Keratinocyte (primary cell): ENCODE measurements around the gene FBLN5. TPM values are rescaled to one million over a fixed set of nuclear protein-coding genes. Genes with fewer than 3 reads are reported as not detected.

ENCODE experiments used
- DNase-seq: peaks from one replicate; pipeline ENCODE4 v3.0.0-alpha.2; 2011; ENCODE audit warnings: low read depth, missing footprints, low spot score
- FAIRE-seq: peaks from 2 replicates; lab custom pipeline; 2011; peaks lifted over from hg19 to GRCh38; lab: Jason Lieb, UNC
- H2AFZ ChIP-seq: 2 replicates; pipeline ENCODE4 v1.6.0; 2012; ENCODE audit warnings: low read length, control low read depth, inconsistent platforms; ENCODE audit not compliant: control insufficient read depth
- H3K27ac ChIP-seq: 2 replicates; pipeline ENCODE4 v1.5.1; 2011; ENCODE audit warnings: low read length; ENCODE audit not compliant: control insufficient read depth, insufficient read depth
- H3K27me3 ChIP-seq: 3 replicates; pipeline ENCODE4 v1.6.0; 2011; ENCODE audit warnings: low read length; ENCODE audit not compliant: control insufficient read depth, insufficient read depth; ENCODE audit errors: extremely low read depth
- H3K36me3 ChIP-seq, 2 experiments: 2 replicates in 1 of 2; 3 replicates in 1 of 2; pipeline ENCODE4 v1.5.1; 2011; ENCODE audit warnings: low read length in 2 of 2, mild to moderate bottlenecking in 1 of 2; ENCODE audit not compliant: control insufficient read depth in 2 of 2, insufficient read depth in 2 of 2; ENCODE audit errors: extremely low read depth in 1 of 2
- H3K4me1 ChIP-seq: 3 replicates; pipeline ENCODE4 v1.5.1; 2011; ENCODE audit warnings: low read length; ENCODE audit not compliant: control insufficient read depth, insufficient read depth; ENCODE audit errors: extremely low read depth
- H3K4me2 ChIP-seq: 3 replicates; pipeline ENCODE4 v1.6.0; 2011; ENCODE audit warnings: low read depth, low read length; ENCODE audit not compliant: control insufficient read depth, insufficient read depth; ENCODE audit errors: extremely low read depth
- H3K4me3 ChIP-seq, 3 experiments: fragments of 200-600 bp in 1 of 3; sonication (generic) in 1 of 3; 2 replicates in 2 of 3; 3 replicates in 1 of 3; pipeline ENCODE4 v1.5.1; 2011 to 2016; ENCODE audit warnings: low read length in 3 of 3, mild to moderate bottlenecking in 3 of 3, control low read depth in 2 of 3, inconsistent platforms in 1 of 3, low read depth in 1 of 3, mixed read lengths in 1 of 3, mixed run types in 1 of 3, moderate library complexity in 1 of 3; ENCODE audit not compliant: control insufficient read depth in 2 of 3, insufficient read depth in 2 of 3; ENCODE audit errors: extremely low read depth in 1 of 3
- H3K79me2 ChIP-seq: 2 replicates; pipeline ENCODE4 v1.6.0; 2012; ENCODE audit warnings: low read length; ENCODE audit not compliant: control insufficient read depth, insufficient read depth
- H3K9ac ChIP-seq: 3 replicates; pipeline ENCODE4 v1.6.0; 2011; ENCODE audit warnings: low read length; ENCODE audit not compliant: control insufficient read depth, insufficient read depth; ENCODE audit errors: extremely low read depth
- H3K9me1 ChIP-seq: 3 replicates; pipeline ENCODE4 v1.6.0; 2011; ENCODE audit warnings: low read length; ENCODE audit not compliant: control insufficient read depth, insufficient read depth; ENCODE audit errors: extremely low read depth
- H3K9me3 ChIP-seq: 2 replicates; pipeline ENCODE4 v1.5.1; 2012; ENCODE audit warnings: low read depth, low read length; ENCODE audit not compliant: control insufficient read depth
- H4K20me1 ChIP-seq: 3 replicates; pipeline ENCODE4 v1.6.0; 2011; ENCODE audit warnings: low read length; ENCODE audit not compliant: control insufficient read depth, insufficient read depth; ENCODE audit errors: extremely low read depth
- EZH2 ChIP-seq: IDR thresholded peaks from one replicate; pipeline ENCODE4 v1.6.1; 2012; ENCODE audit warnings: inconsistent platforms, mild to moderate bottlenecking, low read length, moderate library complexity
- dilution Hi-C: fragments of 300-500 bp; cut with MboI; formaldehyde crosslinking; loops from one replicate; pipeline ENCODE4 v1.7.0; 2020; ENCODE audit warnings: low sequenced_read_pairs; ENCODE audit not compliant: extremely low pct_ligation_motif_present
- polyA plus RNA-seq, 5 experiments: library from polyadenylated mRNA; depleted of rRNA in 3 of 5; stranded (reverse) in 3 of 5; stranded (forward) in 1 of 5; unstranded in 1 of 5; fragments of >200 nt; gene quantifications; 1 replicate in 1 of 5; 2 replicates in 3 of 5; 3 replicates in 1 of 5; pipeline versions ENCODE4 v1.2.1 to v1.2.3, GENCODE V29; 2011 to 2012; ENCODE audit warnings: missing spikeins in 2 of 5, low read depth in 1 of 5, low replicate concordance in 1 of 5
- TF ChIP-seq, protein P1 (sequence below), 3 experiments: IDR thresholded peaks in 1 of 3; conservative IDR thresholded peaks in 1 of 3; optimal IDR thresholded peaks in 1 of 3; 2 replicates in 2 of 3; 3 replicates in 1 of 3; pipeline versions ENCODE3 to v1.5.1; 2011; ENCODE audit warnings: low read length in 3 of 3, mild to moderate bottlenecking in 3 of 3, moderate library complexity in 2 of 3, control low read depth in 1 of 3, inconsistent platforms in 1 of 3; ENCODE audit not compliant: insufficient read depth in 2 of 3; ENCODE audit errors: extremely low read depth in 1 of 3

The FBLN5 gene
- polyA plus RNA-seq, 1 donor (not counting 4 experiments of a cell fraction or from before 2014, with no cell fraction given): 0.10 TPM

DNA sequence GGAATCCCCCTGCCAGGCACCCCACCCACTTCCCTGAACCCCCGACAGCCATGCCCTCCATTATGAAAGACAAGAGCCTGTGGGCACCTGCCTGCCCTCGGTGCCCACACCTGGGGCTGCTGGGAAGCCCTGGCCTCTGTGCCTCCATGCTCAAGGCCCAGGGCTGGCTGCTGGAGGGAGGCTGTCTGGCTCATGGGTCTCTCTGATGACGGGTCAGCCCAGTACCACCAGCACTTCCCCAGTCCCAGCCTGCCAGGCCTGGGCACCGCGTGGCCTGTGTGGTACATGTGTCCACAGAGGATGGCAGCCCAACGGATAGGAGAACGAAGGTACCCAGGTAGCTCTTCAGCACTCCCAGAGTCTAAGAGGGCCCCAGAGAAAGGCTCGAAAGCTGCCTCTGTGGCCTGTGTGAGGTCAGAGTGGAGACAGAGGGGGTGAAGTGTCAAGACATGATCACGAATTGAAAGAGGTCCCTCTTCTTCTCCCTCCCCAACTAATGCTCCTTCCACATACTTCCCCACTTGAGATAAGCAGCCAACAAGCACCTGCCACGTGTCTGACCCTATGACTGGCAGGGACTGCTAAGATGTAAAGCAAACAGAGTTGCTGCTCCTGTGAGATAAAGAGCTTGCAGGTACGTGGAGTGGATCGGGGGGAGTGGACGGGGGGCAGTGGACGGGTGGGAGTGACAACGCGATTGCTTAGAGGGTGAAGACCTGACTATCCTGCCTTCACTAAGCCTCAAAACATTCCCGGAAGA, 21.2 kb downstream of the FBLN5 start:
- Histone ChIP-seq H3K9ac (no peak overlapping the region), H3K4me2 (no peak overlapping the region), H2AFZ (no peak overlapping the region), H3K9me3 (no peaks in the 10 kb centered on the region), H3K4me3 (no peak overlapping the region), H3K27ac (no peak overlapping the region), H3K9me1 (no peaks in the 10 kb centered on the region), H3K36me3 (no peaks in the 10 kb centered on the region), H4K20me1 (no peaks in the 10 kb centered on the region), H3K4me1 (peaks cover 4% of the 10 kb centered on the region), H3K27me3 (no peaks in the 10 kb centered on the region), H3K79me2 (no peaks in the 10 kb centered on the region)
- FAIRE-seq (no peak), DNase-seq (no peak)
- TF ChIP-seq, protein P1, sequence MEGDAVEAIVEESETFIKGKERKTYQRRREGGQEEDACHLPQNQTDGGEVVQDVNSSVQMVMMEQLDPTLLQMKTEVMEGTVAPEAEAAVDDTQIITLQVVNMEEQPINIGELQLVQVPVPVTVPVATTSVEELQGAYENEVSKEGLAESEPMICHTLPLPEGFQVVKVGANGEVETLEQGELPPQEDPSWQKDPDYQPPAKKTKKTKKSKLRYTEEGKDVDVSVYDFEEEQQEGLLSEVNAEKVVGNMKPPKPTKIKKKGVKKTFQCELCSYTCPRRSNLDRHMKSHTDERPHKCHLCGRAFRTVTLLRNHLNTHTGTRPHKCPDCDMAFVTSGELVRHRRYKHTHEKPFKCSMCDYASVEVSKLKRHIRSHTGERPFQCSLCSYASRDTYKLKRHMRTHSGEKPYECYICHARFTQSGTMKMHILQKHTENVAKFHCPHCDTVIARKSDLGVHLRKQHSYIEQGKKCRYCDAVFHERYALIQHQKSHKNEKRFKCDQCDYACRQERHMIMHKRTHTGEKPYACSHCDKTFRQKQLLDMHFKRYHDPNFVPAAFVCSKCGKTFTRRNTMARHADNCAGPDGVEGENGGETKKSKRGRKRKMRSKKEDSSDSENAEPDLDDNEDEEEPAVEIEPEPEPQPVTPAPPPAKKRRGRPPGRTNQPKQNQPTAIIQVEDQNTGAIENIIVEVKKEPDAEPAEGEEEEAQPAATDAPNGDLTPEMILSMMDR (optimal IDR thresholded peaks at IDR 0.05 in 1 of 3, IDR thresholded peaks at IDR 0.05 in 1 of 3, conservative IDR thresholded peaks at IDR 0.05 in 1 of 3; ENCODE audit: extremely low read depth in 1 of 3, insufficient read depth in 2 of 3, low read length in 3 of 3): no peak
- no peak for TF ChIP-seq EZH2
- dilution Hi-C loops: no loop called here

DNA sequence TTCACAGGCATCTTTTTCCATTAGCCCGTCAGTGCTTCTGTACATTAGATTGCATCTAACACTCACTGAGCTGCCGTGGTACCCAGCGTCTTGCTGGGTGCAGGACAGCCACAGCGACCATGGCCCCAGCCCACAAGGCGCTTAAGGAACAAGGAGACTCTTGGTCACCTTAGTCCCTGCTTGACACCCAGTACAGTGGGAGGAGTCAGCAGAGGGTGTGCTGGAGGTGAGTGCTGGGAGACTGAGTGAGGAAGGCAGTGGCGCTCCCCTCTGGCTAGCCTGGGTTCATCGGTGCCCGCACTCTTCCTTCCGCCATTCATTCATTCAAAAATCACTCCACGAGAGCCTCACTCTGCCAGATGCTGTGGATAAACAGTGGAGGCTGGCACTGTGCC, 21.8 kb downstream of the FBLN5 start:
- no peaks in the 10 kb centered on the region for H4K20me1 ChIP-seq
- H3K79me2 ChIP-seq: no peaks in the 10 kb centered on the region
- TF ChIP-seq, protein P1 (optimal IDR thresholded peaks at IDR 0.05 in 1 of 3, IDR thresholded peaks at IDR 0.05 in 1 of 3, conservative IDR thresholded peaks at IDR 0.05 in 1 of 3; ENCODE audit: extremely low read depth in 1 of 3, insufficient read depth in 2 of 3, low read length in 3 of 3): no peak
- TF ChIP-seq EZH2: no peak
- no peak overlapping the region for H3K9ac ChIP-seq
- H3K4me3 ChIP-seq: no peak overlapping the region
- dilution Hi-C loops: no loop called here
- H2AFZ ChIP-seq: no peak overlapping the region
- peaks cover 4% of the 10 kb centered on the region for H3K4me1 ChIP-seq
- H3K9me3 ChIP-seq: no peaks in the 10 kb centered on the region
- no peaks in the 10 kb centered on the region for H3K36me3 ChIP-seq
- H3K4me2 ChIP-seq: no peak overlapping the region
- no peaks in the 10 kb centered on the region for H3K9me1 ChIP-seq
- H3K27me3 ChIP-seq: no peaks in the 10 kb centered on the region
- H3K27ac ChIP-seq: no peak overlapping the region
- no peak for DNase-seq
- FAIRE-seq: no peak
